Breast epithelium (tissue), 4 donors: ENCODE measurements around the gene SCAF4. TPM values are rescaled to one million over a fixed set of nuclear protein-coding genes. Genes with fewer than 3 reads are reported as not detected.

ENCODE experiments used
- DNase-seq, 2 donors: peaks; one replicate each; pipeline ENCODE4 v3.0.0-alpha.2; 2019; ENCODE audit warnings: low spot score in 2 of 2
- H3K27ac ChIP-seq, 2 donors: fragments of 200-600 bp; sonication (generic) in 1 of 2; one replicate each; pipeline ENCODE4 v1.5.1; 2016 to 2019; ENCODE audit warnings: mild to moderate bottlenecking in 1 of 2
- H3K27me3 ChIP-seq, 2 donors: fragments of 200-600 bp; sonication (generic) in 1 of 2; one replicate each; pipeline versions ENCODE4 v1.5.1 to v1.6.0; 2017 to 2019; ENCODE audit warnings: control low read depth in 1 of 2, mild to moderate bottlenecking in 1 of 2
- H3K36me3 ChIP-seq: fragments of 200-600 bp; one replicate; pipeline ENCODE4 v1.5.1; 2019
- H3K4me1 ChIP-seq, 2 donors: fragments of 200-600 bp; sonication (generic); one replicate each; pipeline ENCODE4 v1.5.1; 2016 to 2019; ENCODE audit warnings: control low read depth in 1 of 2
- H3K4me3 ChIP-seq, 3 donors: fragments of 200-600 bp; sonication (generic); 1 replicate in 2 of 3; 2 replicates in 1 of 3; pipeline ENCODE4 v1.5.1; 2016 to 2019; ENCODE audit warnings: mild to moderate bottlenecking in 3 of 3, moderate library complexity in 2 of 3
- H3K9me3 ChIP-seq, 2 donors: fragments of 200-600 bp; sonication (generic) in 1 of 2; one replicate each; pipeline ENCODE4 v1.5.1; 2016 to 2019; ENCODE audit warnings: control low read depth in 1 of 2
- POLR2A ChIP-seq: fragments of 450-650 bp; IDR thresholded peaks from one replicate; pipeline ENCODE4 v1.6.1; 2016; ENCODE audit warnings: antibody characterized with exemption, mild to moderate bottlenecking, moderate library complexity
- POLR2AphosphoS5 ChIP-seq, 3 donors: sonication (generic); formaldehyde crosslinking; IDR thresholded peaks; one replicate each; pipeline ENCODE4 v1.6.1; 2017; ENCODE audit warnings: antibody characterized with exemption in 3 of 3
- intact Hi-C: fragments of 100-400 bp; cut with DNase I; formaldehyde crosslinking; loops from one replicate; pipeline ENCODE4 v1.15.1; 2023; ENCODE audit warnings: low total_unique reads
- total RNA-seq, 3 donors: library from RNA; depleted of rRNA; stranded (reverse); fragments of >200 nt; gene quantifications; one replicate each; pipeline ENCODE4 v1.1.0, GENCODE V29; 2016
- TF ChIP-seq, protein P1 (sequence below), 3 donors: fragments of 450-650 bp; IDR thresholded peaks; one replicate each; pipeline ENCODE4 v1.5.1; 2016 to 2017; ENCODE audit warnings: antibody characterized with exemption in 3 of 3, mild to moderate bottlenecking in 3 of 3, moderate library complexity in 3 of 3

Gene SCAF4, protein sequence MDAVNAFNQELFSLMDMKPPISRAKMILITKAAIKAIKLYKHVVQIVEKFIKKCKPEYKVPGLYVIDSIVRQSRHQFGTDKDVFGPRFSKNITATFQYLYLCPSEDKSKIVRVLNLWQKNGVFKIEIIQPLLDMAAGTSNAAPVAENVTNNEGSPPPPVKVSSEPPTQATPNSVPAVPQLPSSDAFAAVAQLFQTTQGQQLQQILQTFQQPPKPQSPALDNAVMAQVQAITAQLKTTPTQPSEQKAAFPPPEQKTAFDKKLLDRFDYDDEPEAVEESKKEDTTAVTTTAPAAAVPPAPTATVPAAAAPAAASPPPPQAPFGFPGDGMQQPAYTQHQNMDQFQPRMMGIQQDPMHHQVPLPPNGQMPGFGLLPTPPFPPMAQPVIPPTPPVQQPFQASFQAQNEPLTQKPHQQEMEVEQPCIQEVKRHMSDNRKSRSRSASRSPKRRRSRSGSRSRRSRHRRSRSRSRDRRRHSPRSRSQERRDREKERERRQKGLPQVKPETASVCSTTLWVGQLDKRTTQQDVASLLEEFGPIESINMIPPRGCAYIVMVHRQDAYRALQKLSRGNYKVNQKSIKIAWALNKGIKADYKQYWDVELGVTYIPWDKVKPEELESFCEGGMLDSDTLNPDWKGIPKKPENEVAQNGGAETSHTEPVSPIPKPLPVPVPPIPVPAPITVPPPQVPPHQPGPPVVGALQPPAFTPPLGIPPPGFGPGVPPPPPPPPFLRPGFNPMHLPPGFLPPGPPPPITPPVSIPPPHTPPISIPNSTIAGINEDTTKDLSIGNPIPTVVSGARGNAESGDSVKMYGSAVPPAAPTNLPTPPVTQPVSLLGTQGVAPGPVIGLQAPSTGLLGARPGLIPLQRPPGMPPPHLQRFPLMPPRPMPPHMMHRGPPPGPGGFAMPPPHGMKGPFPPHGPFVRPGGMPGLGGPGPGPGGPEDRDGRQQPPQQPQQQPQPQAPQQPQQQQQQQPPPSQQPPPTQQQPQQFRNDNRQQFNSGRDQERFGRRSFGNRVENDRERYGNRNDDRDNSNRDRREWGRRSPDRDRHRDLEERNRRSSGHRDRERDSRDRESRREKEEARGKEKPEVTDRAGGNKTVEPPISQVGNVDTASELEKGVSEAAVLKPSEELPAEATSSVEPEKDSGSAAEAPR
- 10 to 100 TPM; 17.4 to 22.8 (median 18.4) TPM for total RNA-seq

DNA sequence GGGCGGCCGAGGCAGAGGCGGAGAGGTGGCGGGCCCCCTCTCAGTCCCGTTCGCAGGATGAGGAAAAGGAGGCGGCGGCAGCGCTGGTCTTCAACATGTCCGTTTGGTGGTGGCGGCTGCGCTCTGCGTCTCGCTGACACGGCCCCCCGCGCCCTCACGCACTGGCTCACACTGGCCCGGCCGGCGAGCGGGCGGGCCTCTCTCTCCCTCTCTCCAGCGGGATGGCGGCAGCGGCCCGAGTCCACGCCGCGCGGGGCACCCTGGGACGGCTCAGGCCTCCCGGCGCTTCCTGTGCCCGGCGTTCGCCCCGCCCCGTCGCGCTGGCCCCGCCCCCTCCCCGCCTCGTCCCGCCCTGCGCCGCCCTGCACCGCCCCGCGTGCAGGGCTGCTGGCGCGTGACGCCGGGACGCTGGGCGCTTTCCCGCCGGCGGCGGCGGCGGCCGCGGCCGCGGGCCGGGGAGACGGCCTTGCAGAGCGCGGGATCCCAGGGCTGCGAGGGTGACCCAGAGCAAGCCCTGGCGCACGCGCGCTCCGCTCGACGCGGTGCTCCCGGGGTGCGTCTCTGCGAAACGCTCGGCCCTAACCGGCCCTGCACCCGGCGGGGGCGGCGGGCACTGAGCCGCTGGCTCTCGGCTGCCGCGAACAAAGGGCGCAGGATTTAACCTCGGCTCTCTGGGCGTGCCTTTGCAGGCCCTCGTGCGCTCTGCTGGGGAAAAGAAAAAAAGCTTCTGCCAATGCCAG is at the start of gene SCAF4:
TSS of gene SCAF4 (minus strand) at position 262 of the 740 bp plus-strand sequence. CDS start 426 bp downstream, outside the sequence.
- Histone ChIP-seq H3K4me3 (peak within 1 kb of the TSS; percentile 97 to 99 (median 98)), H3K27me3 (no peaks in the 10 kb centered on the region), H3K36me3 (no peaks in the 10 kb centered on the region), H3K27ac (peak within 1 kb of the TSS; percentile 96), H3K4me1 (peaks cover 6 to 19% of the 10 kb centered on the region in 2 donors), H3K9me3 (no peaks in the 10 kb centered on the region)
- intact Hi-C loops, result no loop called here
- DNase-seq, result peak; percentile 82 to 89
- TF ChIP-seq, protein P1, sequence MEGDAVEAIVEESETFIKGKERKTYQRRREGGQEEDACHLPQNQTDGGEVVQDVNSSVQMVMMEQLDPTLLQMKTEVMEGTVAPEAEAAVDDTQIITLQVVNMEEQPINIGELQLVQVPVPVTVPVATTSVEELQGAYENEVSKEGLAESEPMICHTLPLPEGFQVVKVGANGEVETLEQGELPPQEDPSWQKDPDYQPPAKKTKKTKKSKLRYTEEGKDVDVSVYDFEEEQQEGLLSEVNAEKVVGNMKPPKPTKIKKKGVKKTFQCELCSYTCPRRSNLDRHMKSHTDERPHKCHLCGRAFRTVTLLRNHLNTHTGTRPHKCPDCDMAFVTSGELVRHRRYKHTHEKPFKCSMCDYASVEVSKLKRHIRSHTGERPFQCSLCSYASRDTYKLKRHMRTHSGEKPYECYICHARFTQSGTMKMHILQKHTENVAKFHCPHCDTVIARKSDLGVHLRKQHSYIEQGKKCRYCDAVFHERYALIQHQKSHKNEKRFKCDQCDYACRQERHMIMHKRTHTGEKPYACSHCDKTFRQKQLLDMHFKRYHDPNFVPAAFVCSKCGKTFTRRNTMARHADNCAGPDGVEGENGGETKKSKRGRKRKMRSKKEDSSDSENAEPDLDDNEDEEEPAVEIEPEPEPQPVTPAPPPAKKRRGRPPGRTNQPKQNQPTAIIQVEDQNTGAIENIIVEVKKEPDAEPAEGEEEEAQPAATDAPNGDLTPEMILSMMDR (IDR thresholded peaks at IDR 0.05), result no peak
- peak; percentile 15 to 89 (median 50) for TF ChIP-seq POLR2AphosphoS5 (IDR thresholded peaks at IDR 0.05)
- TF ChIP-seq POLR2A, result peak; percentile 44

DNA sequence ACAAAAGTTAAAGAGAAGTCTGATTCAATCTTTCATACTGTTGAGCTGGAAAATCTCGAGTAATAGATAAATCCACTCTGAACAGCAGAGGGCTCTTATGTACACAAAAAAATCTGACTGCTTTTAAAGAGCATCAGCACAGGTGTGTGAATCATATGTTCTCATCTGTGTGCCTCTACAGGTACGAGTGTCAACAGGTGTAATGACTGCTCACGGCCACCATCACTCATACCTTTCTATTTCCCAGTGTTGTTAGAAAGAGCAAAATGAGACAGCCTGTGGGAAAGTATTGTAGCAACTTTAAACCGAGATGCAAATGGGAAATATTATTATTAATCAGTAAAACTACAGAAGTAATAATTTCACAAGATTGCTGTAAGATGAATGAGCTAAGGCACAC is 49.0 kb upstream of the SCAF4 start:
- H3K27me3 ChIP-seq, result no peaks in the 10 kb centered on the region
- TF ChIP-seq POLR2A (no peak), POLR2AphosphoS5 (IDR thresholded peaks at IDR 0.05) (no peak)
- TF ChIP-seq, protein P1 (IDR thresholded peaks at IDR 0.05), result no peak

DNA sequence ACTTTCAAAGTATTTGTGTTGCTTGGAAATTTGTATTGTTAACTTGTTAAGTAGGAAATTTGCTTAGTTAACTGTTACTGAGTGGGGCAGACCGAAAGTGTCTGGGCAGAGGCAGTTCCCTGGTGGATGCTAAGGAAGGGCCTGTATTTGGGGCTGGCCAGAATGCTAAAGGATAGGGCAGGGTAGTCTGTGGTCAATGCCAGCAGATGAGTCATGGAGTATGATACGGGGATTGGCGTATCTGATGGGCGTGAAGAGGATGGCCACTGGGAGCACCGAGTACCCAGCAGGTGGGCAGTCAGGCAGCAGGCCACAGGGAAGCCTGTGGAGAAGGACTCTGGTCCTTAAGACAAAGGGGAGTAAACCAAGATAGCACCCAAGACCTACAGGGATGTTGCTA is 46.6 kb upstream of the SCAF4 start:
- Histone ChIP-seq H3K4me3 (no peak overlapping the region), H3K27ac (no peak overlapping the region), H3K4me1 (no peaks in the 10 kb centered on the region), H3K36me3 (no peaks in the 10 kb centered on the region), H3K9me3 (no peaks in the 10 kb centered on the region), H3K27me3 (no peaks in the 10 kb centered on the region)
- TF ChIP-seq POLR2A (no peak), POLR2AphosphoS5 (IDR thresholded peaks at IDR 0.05) (no peak)
- TF ChIP-seq, protein P1 (IDR thresholded peaks at IDR 0.05), result no peak
- no peak for DNase-seq
- intact Hi-C loops, result no loop called here

More for the DNA sequence above, 49.0 kb upstream of the SCAF4 start:
- intact Hi-C loops, result no loop called here
- H3K4me3 ChIP-seq, result no peak overlapping the region
- H3K36me3 ChIP-seq, result no peaks in the 10 kb centered on the region
- no peak overlapping the region for H3K27ac ChIP-seq
- H3K4me1 ChIP-seq, result no peaks in the 10 kb centered on the region
- no peak for DNase-seq
- no peaks in the 10 kb centered on the region for H3K9me3 ChIP-seq

DNA sequence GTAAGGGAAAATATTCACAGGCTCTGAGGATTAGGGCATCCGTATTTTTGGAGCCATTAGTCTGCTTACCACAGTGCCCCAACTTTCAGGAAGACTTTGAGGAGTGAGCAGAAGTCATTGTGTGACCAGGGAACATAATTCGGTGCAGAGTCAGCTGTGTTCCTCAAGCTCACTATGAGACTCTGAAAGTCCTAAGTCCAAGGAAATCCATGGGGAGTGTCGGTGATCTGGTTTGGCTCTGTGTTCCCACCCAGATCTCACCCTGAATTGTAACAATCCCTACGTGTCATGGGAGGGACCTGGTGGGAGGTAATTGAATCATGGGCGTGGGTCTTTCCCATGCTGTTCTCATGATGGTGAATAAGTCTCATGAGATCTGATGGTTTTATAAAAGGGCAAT is 45.9 kb upstream of the SCAF4 start:
- no peak overlapping the region for H3K27ac ChIP-seq
- no peaks in the 10 kb centered on the region for H3K27me3 ChIP-seq
- H3K4me3 ChIP-seq, result no peak overlapping the region
- TF ChIP-seq POLR2A, result no peak
- no peak for TF ChIP-seq POLR2AphosphoS5 (IDR thresholded peaks at IDR 0.05)
- TF ChIP-seq, protein P1 (IDR thresholded peaks at IDR 0.05), result no peak
- intact Hi-C loops, result no loop called here
- no peaks in the 10 kb centered on the region for H3K36me3 ChIP-seq
- DNase-seq, result no peak
- no peaks in the 10 kb centered on the region for H3K4me1 ChIP-seq
- no peaks in the 10 kb centered on the region for H3K9me3 ChIP-seq
